MCF 10A (cell line): Measurements from ENCODE around the gene AIFM2. TPM values are rescaled to one million over a fixed set of nuclear protein-coding genes. Genes with fewer than 3 reads are reported as not detected.

Experiments used
- BruUV-seq: library from RNA; stranded (reverse); fragments of 400-500 nt; replicated peaks from 2 replicates; lab custom pipeline; 2021; lab: Mats Ljungman, UMichigan
- CTCF ChIA-PET: fragments of 300-600 bp; sonication (Branson Sonifier 250); formaldehyde crosslinking; extraction: SDS; loops from one replicate; lab custom pipeline; 2021; ENCODE audit warnings: antibody characterized with exemption, inconsistent platforms; lab: Yijun Ruan, JAX
- POLR2A ChIA-PET: fragments of 300-600, 350-650 bp; sonication (Branson Sonifier 250); formaldehyde crosslinking; extraction: SDS; loops from one replicate; lab custom pipeline; 2020; ENCODE audit warnings: antibody characterized with exemption, inconsistent platforms; lab: Yijun Ruan, JAX
- DNase-seq: peaks from one replicate; pipeline ENCODE4 v3.0.0-alpha.2; 2018; ENCODE audit not compliant: unreplicated experiment
- H3K27ac Mint-ChIP-seq: one replicate; pipeline ENCODE4 v1.8.0; 2022; ENCODE audit warnings: mild to moderate bottlenecking, low read depth, mixed read lengths; ENCODE audit not compliant: unreplicated experiment
- H3K27me3 Mint-ChIP-seq: one replicate; pipeline ENCODE4 v1.8.0; 2022; ENCODE audit warnings: mixed read lengths; ENCODE audit not compliant: insufficient read depth, unreplicated experiment
- H3K36me3 Mint-ChIP-seq: one replicate; pipeline ENCODE4 v1.8.0; 2022; ENCODE audit warnings: mild to moderate bottlenecking, moderate library complexity, mixed read lengths; ENCODE audit not compliant: insufficient read depth, unreplicated experiment
- H3K4me1 Mint-ChIP-seq: one replicate; pipeline ENCODE4 v1.8.0; 2022; ENCODE audit warnings: mixed read lengths; ENCODE audit not compliant: insufficient read depth, unreplicated experiment
- H3K4me3 Mint-ChIP-seq: one replicate; pipeline ENCODE4 v1.8.0; 2022; ENCODE audit warnings: mild to moderate bottlenecking, moderate library complexity, mixed read lengths; ENCODE audit not compliant: unreplicated experiment
- H3K9me3 Mint-ChIP-seq: one replicate; pipeline ENCODE4 v1.8.0; 2022; ENCODE audit warnings: mixed read lengths; ENCODE audit not compliant: unreplicated experiment
- intact Hi-C: fragments of 100-400 bp; cut with micrococcal nuclease; formaldehyde crosslinking; loops from 2 replicates; pipeline ENCODE4 v1.14.1; 2022
- total RNA-seq: library from RNA; stranded (reverse); gene quantifications from 2 replicates; pipeline ENCODE4 v1.2.3, GENCODE V29; 2022
- TF ChIP-seq, protein P1 (sequence below): fragments of 200-600 bp; IDR thresholded peaks from one replicate; pipeline ENCODE4 v1.8.0; 2022; ENCODE audit warnings: antibody characterized with exemption, mild to moderate bottlenecking; ENCODE audit not compliant: unreplicated experiment

Gene AIFM2
- total RNA-seq, 1 experiment from 2014 or later: 19.2 TPM

GRCh38 chr10:70169011-70169410 lies 36.4 kb upstream of the AIFM2 start:
- CTCF ChIA-PET: interaction anchor here (1.3 to 1.8 kb wide), 3 partner anchors 19 to 219 kb away, joined by 3 to 10 read pairs (median 4); partner anchors contain the start of gene TYSND1
- POLR2A ChIA-PET: interaction anchor here (1.2 to 5.9 kb wide), 9 partner anchors 8 to 195 kb away, joined by 4 to 153 read pairs (median 21); partner anchors contain the start of gene TYSND1
- H3K9me3 Mint-ChIP-seq: no peaks in the 10 kb centered on the region
- TF ChIP-seq, protein P1, sequence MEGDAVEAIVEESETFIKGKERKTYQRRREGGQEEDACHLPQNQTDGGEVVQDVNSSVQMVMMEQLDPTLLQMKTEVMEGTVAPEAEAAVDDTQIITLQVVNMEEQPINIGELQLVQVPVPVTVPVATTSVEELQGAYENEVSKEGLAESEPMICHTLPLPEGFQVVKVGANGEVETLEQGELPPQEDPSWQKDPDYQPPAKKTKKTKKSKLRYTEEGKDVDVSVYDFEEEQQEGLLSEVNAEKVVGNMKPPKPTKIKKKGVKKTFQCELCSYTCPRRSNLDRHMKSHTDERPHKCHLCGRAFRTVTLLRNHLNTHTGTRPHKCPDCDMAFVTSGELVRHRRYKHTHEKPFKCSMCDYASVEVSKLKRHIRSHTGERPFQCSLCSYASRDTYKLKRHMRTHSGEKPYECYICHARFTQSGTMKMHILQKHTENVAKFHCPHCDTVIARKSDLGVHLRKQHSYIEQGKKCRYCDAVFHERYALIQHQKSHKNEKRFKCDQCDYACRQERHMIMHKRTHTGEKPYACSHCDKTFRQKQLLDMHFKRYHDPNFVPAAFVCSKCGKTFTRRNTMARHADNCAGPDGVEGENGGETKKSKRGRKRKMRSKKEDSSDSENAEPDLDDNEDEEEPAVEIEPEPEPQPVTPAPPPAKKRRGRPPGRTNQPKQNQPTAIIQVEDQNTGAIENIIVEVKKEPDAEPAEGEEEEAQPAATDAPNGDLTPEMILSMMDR: no peak
- no peaks in the 10 kb centered on the region for H3K27me3 Mint-ChIP-seq
- peaks cover 42% of the 10 kb centered on the region for H3K36me3 Mint-ChIP-seq
- no peak for DNase-seq
- BruUV-seq: no TSS peak
- intact Hi-C loops: no loop called here
- H3K27ac Mint-ChIP-seq: peak overlapping the region; percentile 98
- H3K4me3 Mint-ChIP-seq: peak overlapping the region; percentile 90
- H3K4me1 Mint-ChIP-seq: peaks cover 28% of the 10 kb centered on the region

DNA sequence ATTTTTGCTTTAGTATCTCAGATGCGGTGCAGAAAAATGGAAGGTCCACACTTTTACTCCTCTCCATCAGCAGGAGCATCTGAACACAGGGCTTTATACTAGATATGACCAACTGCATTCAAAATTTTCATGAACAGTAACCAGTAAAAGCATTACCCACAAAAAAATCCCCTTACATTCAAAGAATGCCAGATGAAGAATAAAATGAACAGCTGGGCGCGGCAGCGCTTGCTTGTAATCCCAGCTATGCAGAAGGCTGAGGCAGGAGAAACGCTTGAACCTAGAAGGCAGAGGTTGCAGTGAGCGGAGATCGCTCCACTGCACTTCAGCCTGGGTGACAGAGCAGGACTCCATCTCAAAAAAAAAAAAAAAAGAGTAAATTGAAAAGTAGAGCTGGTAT lies 34.6 kb upstream of the AIFM2 start:
- no peak overlapping the region for H3K27ac Mint-ChIP-seq
- BruUV-seq: no TSS peak
- H3K27me3 Mint-ChIP-seq: no peaks in the 10 kb centered on the region
- H3K36me3 Mint-ChIP-seq: peaks cover 42% of the 10 kb centered on the region
- peaks cover 34% of the 10 kb centered on the region for H3K4me1 Mint-ChIP-seq
- H3K4me3 Mint-ChIP-seq: peak overlapping the region; percentile 28
- intact Hi-C loops: no loop called here
- CTCF ChIA-PET: interaction anchor here (0.6 to 1.9 kb wide), 5 partner anchors 20 to 1185 kb away, joined by 3 to 14 read pairs (median 5); partner anchors contain the start of gene TYSND1
- DNase-seq: no peak
- H3K9me3 Mint-ChIP-seq: no peaks in the 10 kb centered on the region
- TF ChIP-seq, protein P1: no peak
- POLR2A ChIA-PET: interaction anchor here (0.9 to 5.9 kb wide), 8 partner anchors 10 to 238 kb away, joined by 3 to 153 read pairs (median 4); partner anchors contain the start of gene TYSND1

DNA sequence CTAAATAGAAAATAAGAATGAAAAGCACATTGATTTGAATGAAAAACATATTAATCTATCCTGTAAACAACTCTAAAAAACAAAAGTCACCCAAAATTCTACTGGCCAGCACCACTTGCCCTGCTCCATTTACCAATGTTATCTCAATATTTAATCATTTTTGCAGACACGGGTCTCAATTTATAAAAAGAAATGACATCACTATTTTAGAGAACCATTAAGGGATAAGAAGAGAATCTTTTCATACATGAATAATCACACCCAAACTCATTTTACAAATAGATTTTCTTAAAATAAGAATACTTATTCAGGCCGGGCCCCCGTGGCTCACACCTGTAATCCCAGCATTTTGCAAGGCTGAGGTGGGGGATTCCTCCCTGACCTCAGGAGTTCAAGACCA lies 33.8 kb upstream of the AIFM2 start:
- no TSS peak for BruUV-seq
- Mint-ChIP-seq H3K36me3 (peaks cover 49% of the 10 kb centered on the region), H3K27me3 (no peaks in the 10 kb centered on the region), H3K27ac (no peak overlapping the region), H3K4me1 (peaks cover 43% of the 10 kb centered on the region), H3K9me3 (no peaks in the 10 kb centered on the region), H3K4me3 (no peak overlapping the region)
- DNase-seq: no peak
- ChIA-PET POLR2A (interaction anchor here (0.9 to 5.9 kb wide), 3 partner anchors 9 to 26 kb away, joined by 4 to 153 read pairs (median 16); partner anchors contain the start of gene TYSND1), CTCF (no interaction called here)
- intact Hi-C loops: no loop called here
- TF ChIP-seq, protein P1: no peak

- Mint-ChIP-seq H3K27me3 (no peaks in the 10 kb centered on the region), H3K36me3 (peaks cover 67% of the 10 kb centered on the region), H3K9me3 (no peaks in the 10 kb centered on the region), H3K4me1 (peaks cover 47% of the 10 kb centered on the region), H3K27ac (no peak overlapping the region), H3K4me3 (no peak overlapping the region)
- POLR2A ChIA-PET: no interaction called here
- intact Hi-C loops: no loop called here
- no TSS peak for BruUV-seq
- DNase-seq: no peak
- CTCF ChIA-PET: no interaction called here
- TF ChIP-seq, protein P1: no peak
Observed at GRCh38 chr10:70164163-70164562, 31.5 kb upstream of the AIFM2 start.
